Memory B cell (primary cell): Measurements from ENCODE around the gene RNU5D-1.

Experiments used
- ATAC-seq: fragments of 150-1000 bp; cut with Tn5 transposase; 2 replicates; pipeline ENCODE4 v1.10.0; 2021; ENCODE audit warnings: low read depth, mild to moderate bottlenecking, moderate library complexity
- DNase-seq, 2 donors: peaks; one replicate each; pipeline ENCODE4 v3.0.0; 2022; ENCODE audit warnings: low spot score in 2 of 2
- H3K27ac Mint-ChIP-seq: one replicate; pipeline ENCODE4 v1.8.0; 2022; ENCODE audit warnings: mild to moderate bottlenecking, moderate library complexity, mixed read lengths
- H3K27me3 Mint-ChIP-seq: one replicate; pipeline ENCODE4 v1.8.0; 2022; ENCODE audit warnings: mixed read lengths
- H3K36me3 Mint-ChIP-seq: one replicate; pipeline ENCODE4 v1.8.0; 2022; ENCODE audit warnings: mild to moderate bottlenecking, mixed read lengths
- H3K4me1 Mint-ChIP-seq: one replicate; pipeline ENCODE4 v1.8.0; 2022; ENCODE audit warnings: mixed read lengths
- H3K4me3 Mint-ChIP-seq: one replicate; pipeline ENCODE4 v1.8.0; 2022; ENCODE audit warnings: mild to moderate bottlenecking, moderate library complexity, mixed read lengths
- H3K9me3 Mint-ChIP-seq: one replicate; pipeline ENCODE4 v1.8.0; 2022; ENCODE audit warnings: mixed read lengths

Gene RNU5D-1

GRCh38 chr1:44721485-44722361 lies 9.2 kb downstream of the RNU5D-1 start:
- peak; percentile 68 to 83 for DNase-seq
- H3K4me1 Mint-ChIP-seq, result peaks cover 39% of the 10 kb centered on the region
- no peaks in the 10 kb centered on the region for H3K27me3 Mint-ChIP-seq
- H3K27ac Mint-ChIP-seq, result peak overlapping the region; percentile 95
- H3K9me3 Mint-ChIP-seq, result no peaks in the 10 kb centered on the region
- H3K4me3 Mint-ChIP-seq, result peak overlapping the region; percentile 60
- H3K36me3 Mint-ChIP-seq, result no peaks in the 10 kb centered on the region
- peak; percentile 85 for ATAC-seq

- H3K36me3 Mint-ChIP-seq, result no peaks in the 10 kb centered on the region
- peaks cover 44% of the 10 kb centered on the region for H3K4me1 Mint-ChIP-seq
- H3K9me3 Mint-ChIP-seq, result no peaks in the 10 kb centered on the region
- no peak for ATAC-seq
- no peaks in the 10 kb centered on the region for H3K27me3 Mint-ChIP-seq
- peak overlapping the region; percentile 36 for H3K4me3 Mint-ChIP-seq
- no peak for DNase-seq
- peak overlapping the region; percentile 95 for H3K27ac Mint-ChIP-seq
Measured at GRCh38 chr1:44720281-44720680, 10.7 kb downstream of the RNU5D-1 start.

- no peak overlapping the region for H3K27ac Mint-ChIP-seq
- H3K9me3 Mint-ChIP-seq, result no peaks in the 10 kb centered on the region
- H3K4me1 Mint-ChIP-seq, result peaks cover 44% of the 10 kb centered on the region
- H3K27me3 Mint-ChIP-seq, result no peaks in the 10 kb centered on the region
- no peak for ATAC-seq
- no peaks in the 10 kb centered on the region for H3K36me3 Mint-ChIP-seq
- DNase-seq, result no peak
- H3K4me3 Mint-ChIP-seq, result no peak overlapping the region
Measured at GRCh38 chr1:44719318-44719717, 11.7 kb downstream of the RNU5D-1 start.

GRCh38 chr1:44718091-44718490 lies 12.9 kb downstream of the RNU5D-1 start:
- ATAC-seq (no peak), DNase-seq (no peak)
- Mint-ChIP-seq H3K36me3 (no peaks in the 10 kb centered on the region), H3K27me3 (no peaks in the 10 kb centered on the region), H3K4me1 (peaks cover 42% of the 10 kb centered on the region), H3K9me3 (no peaks in the 10 kb centered on the region), H3K27ac (no peak overlapping the region), H3K4me3 (no peak overlapping the region)

GRCh38 chr1:44717653-44718052 lies 13.3 kb downstream of the RNU5D-1 start:
- no peaks in the 10 kb centered on the region for H3K27me3 Mint-ChIP-seq
- no peaks in the 10 kb centered on the region for H3K36me3 Mint-ChIP-seq
- H3K9me3 Mint-ChIP-seq, result no peaks in the 10 kb centered on the region
- H3K4me1 Mint-ChIP-seq, result peaks cover 41% of the 10 kb centered on the region
- H3K4me3 Mint-ChIP-seq, result no peak overlapping the region
- no peak for ATAC-seq
- no peak overlapping the region for H3K27ac Mint-ChIP-seq
- DNase-seq, result no peak

- no peak overlapping the region for H3K4me3 Mint-ChIP-seq
- DNase-seq (no peak), ATAC-seq (no peak)
- H3K4me1 Mint-ChIP-seq, result peaks cover 41% of the 10 kb centered on the region
- H3K27ac Mint-ChIP-seq, result no peak overlapping the region
- H3K9me3 Mint-ChIP-seq, result no peaks in the 10 kb centered on the region
- H3K36me3 Mint-ChIP-seq, result no peaks in the 10 kb centered on the region
- H3K27me3 Mint-ChIP-seq, result no peaks in the 10 kb centered on the region
Measured at GRCh38 chr1:44717156-44717555, 13.8 kb downstream of the RNU5D-1 start.

- H3K4me1 Mint-ChIP-seq, result peaks cover 25% of the 10 kb centered on the region
Measured at GRCh38 chr1:44714944-44715571, 15.9 kb downstream of the RNU5D-1 start.

GRCh38 chr1:44714532-44714931 lies 16.4 kb downstream of the RNU5D-1 start:
- Mint-ChIP-seq H3K27ac (peak overlapping the region; percentile 47), H3K36me3 (no peaks in the 10 kb centered on the region), H3K9me3 (no peaks in the 10 kb centered on the region), H3K4me3 (peak overlapping the region; percentile 21), H3K27me3 (no peaks in the 10 kb centered on the region), H3K4me1 (peaks cover 25% of the 10 kb centered on the region)
- peak; percentile 52 for ATAC-seq
- no peak for DNase-seq

More at GRCh38 chr1:44714944-44715571, 15.9 kb downstream of the RNU5D-1 start:
- Mint-ChIP-seq H3K9me3 (no peaks in the 10 kb centered on the region), H3K4me3 (peak overlapping the region; percentile 21), H3K36me3 (no peaks in the 10 kb centered on the region), H3K27ac (peak overlapping the region; percentile 47), H3K27me3 (no peaks in the 10 kb centered on the region)
- ATAC-seq (peak; percentile 65), DNase-seq (peak; percentile 71 to 73)

- Mint-ChIP-seq H3K9me3 (no peaks in the 10 kb centered on the region), H3K27ac (peak overlapping the region; percentile 88), H3K36me3 (no peaks in the 10 kb centered on the region), H3K4me3 (peak overlapping the region; percentile 61), H3K4me1 (peaks cover 27% of the 10 kb centered on the region), H3K27me3 (no peaks in the 10 kb centered on the region)
- ATAC-seq (peak; percentile 55), DNase-seq (no peak)
Measured at GRCh38 chr1:44713321-44713781, 17.6 kb downstream of the RNU5D-1 start.

- Mint-ChIP-seq H3K27me3 (no peaks in the 10 kb centered on the region), H3K4me1 (peaks cover 12% of the 10 kb centered on the region), H3K36me3 (no peaks in the 10 kb centered on the region), H3K27ac (peak overlapping the region; percentile 21), H3K4me3 (peak overlapping the region; percentile 68), H3K9me3 (no peaks in the 10 kb centered on the region)
- DNase-seq, result peak in 1 of 2 donors; percentile 52
- ATAC-seq, result peak; percentile 83
Measured at GRCh38 chr1:44707959-44708831, 22.8 kb downstream of the RNU5D-1 start.

GRCh38 chr1:44707112-44707881 lies 23.7 kb downstream of the RNU5D-1 start:
- Mint-ChIP-seq H3K4me3 (no peak overlapping the region), H3K27me3 (no peaks in the 10 kb centered on the region), H3K9me3 (no peaks in the 10 kb centered on the region), H3K4me1 (peaks cover 9% of the 10 kb centered on the region), H3K36me3 (no peaks in the 10 kb centered on the region), H3K27ac (no peak overlapping the region)
- ATAC-seq (no peak), DNase-seq (no peak)

- DNase-seq (no peak), ATAC-seq (no peak)
- Mint-ChIP-seq H3K27me3 (no peaks in the 10 kb centered on the region), H3K4me3 (no peak overlapping the region), H3K9me3 (no peaks in the 10 kb centered on the region), H3K4me1 (peaks cover 9% of the 10 kb centered on the region), H3K36me3 (no peaks in the 10 kb centered on the region), H3K27ac (no peak overlapping the region)
Measured at GRCh38 chr1:44705938-44706337, 25.0 kb downstream of the RNU5D-1 start.

- no peaks in the 10 kb centered on the region for H3K9me3 Mint-ChIP-seq
- ATAC-seq (no peak), DNase-seq (no peak)
- H3K27ac Mint-ChIP-seq, result no peak overlapping the region
- no peaks in the 10 kb centered on the region for H3K36me3 Mint-ChIP-seq
- no peak overlapping the region for H3K4me3 Mint-ChIP-seq
- peaks cover 9% of the 10 kb centered on the region for H3K4me1 Mint-ChIP-seq
- no peaks in the 10 kb centered on the region for H3K27me3 Mint-ChIP-seq
Measured at GRCh38 chr1:44705470-44705869, 25.5 kb downstream of the RNU5D-1 start.
